Measurements from ENCODE around the gene LGALS9B.
"Not testable (repeated sequence)": the region's sequence is repeated elsewhere in the genome, so short reads cannot be mapped to it uniquely, and the experiment has no call there.

Gene LGALS9B

GRCh38 chr17:20433382-20433781, 34.0 kb downstream of the LGALS9B start:
- not testable (repeated sequence) for H3K4me3 ChIP-seq (ENCODE audit: low read depth, low read length); DNase-seq (ENCODE audit: low read depth)

DNA sequence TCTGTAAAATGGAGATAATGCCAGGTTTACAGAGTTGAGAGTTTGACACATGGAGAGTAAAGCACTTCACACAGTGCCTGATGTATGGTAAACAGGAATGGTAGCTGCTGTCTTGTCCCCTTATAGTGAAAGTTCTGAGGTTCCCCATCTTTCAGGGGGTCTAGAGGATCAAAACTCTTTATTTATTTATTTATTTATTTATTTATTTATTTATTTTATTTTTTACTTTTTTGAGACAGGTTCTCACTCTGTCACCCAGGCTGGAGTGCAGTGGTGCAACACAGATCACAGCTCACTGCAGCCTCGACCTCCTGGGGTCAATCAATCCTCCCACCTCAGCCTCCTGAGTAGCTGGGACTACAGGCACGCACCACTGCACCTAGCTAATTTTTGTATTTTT, 40.1 kb downstream of the LGALS9B start:
- not testable (repeated sequence) for DNase-seq (ENCODE audit: low read depth)

GRCh38 chr17:20422826-20423225, 44.5 kb downstream of the LGALS9B start:
- DNase-seq (ENCODE audit: low read depth); H3K4me3 ChIP-seq (ENCODE audit: low read depth, low read length): not testable (repeated sequence)

More for the DNA sequence above, 40.1 kb downstream of the LGALS9B start:
- H3K4me3 ChIP-seq (ENCODE audit: low read depth, low read length) = not testable (repeated sequence)

DNA sequence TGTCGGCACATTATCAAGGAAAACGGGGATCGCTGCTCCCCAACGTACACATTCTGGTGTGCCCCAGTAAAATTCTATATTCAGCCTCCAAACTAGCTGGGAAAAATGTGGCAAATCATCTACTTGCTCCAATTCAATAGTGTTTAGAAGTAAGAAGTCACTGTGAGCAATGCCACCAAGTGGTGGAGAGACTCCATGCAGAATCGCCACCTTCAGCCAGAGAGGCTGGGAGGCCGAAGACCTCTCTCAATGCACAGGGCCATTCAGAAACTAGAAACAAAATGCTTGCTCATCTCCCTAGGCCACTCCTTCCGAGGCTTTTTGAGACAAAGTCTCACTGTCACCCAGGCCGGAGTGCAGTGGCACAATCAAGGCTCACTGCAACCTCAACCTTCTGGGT, 48.5 kb downstream of the LGALS9B start:
- DNase-seq (ENCODE audit: low read depth); H3K4me3 ChIP-seq (ENCODE audit: low read depth, low read length): not testable (repeated sequence)

DNA sequence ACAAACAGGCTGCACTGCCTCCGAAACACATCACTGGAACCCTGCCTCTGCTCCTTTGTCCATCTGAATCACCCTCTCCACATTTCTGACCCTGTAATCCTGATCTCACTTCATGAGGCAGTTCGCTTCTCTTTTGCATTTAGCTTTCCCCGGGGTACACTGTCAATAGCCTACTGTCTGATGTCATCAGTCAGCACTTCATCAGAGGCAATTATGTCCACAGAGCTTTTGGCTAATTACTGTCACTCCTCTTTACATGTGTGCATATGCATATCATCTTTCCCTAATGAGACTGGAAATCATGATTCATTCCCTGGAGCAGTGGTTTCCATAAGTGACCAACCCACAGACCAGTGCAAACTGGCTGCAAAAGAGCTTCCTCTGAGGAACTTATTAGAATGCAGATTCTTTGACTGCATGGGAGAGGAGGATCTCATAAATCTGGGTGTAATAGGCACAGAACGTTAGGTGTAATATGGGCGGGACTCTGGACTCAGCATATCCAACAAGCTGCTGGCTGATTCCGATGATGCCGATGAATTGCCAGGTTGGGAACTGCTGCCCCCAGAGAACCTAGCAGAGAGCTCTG, 49.8 kb downstream of the LGALS9B start:
- DNase-seq (ENCODE audit: low read depth) = not testable (repeated sequence)

DNA sequence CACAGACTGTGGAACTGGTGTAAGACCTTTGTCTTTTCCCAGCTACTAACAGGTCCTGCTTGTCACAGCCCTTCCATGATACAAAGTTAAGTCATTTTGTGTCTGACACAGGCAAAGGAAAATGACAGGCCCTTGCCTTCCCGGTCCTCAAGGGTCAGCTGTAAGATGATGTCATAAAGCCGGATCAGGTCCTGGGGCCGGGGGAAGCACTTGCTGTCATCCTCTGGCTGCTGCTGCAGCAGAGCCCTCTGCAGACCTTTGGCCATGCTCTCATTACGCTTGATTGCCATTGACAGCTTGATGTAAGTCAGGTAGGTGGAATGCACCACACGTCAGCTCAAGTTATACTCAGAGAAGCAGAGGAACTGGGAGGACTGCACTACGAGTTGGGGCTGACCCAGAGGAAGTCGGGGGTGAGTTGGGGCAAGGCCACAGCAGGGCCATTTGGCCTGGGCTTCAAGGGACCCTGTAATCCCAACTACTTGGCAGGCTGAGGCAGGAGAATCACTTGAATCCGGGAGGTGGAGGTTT, 50.9 kb downstream of the LGALS9B start:
- DNase-seq (ENCODE audit: low read depth); H3K4me3 ChIP-seq (ENCODE audit: low read depth, low read length): not testable (repeated sequence)

More for the DNA sequence above, 49.8 kb downstream of the LGALS9B start:
- H3K4me3 ChIP-seq (ENCODE audit: low read depth, low read length) = not testable (repeated sequence)

GRCh38 chr17:20415479-20415878, 51.9 kb downstream of the LGALS9B start:
- not testable (repeated sequence) for H3K4me3 ChIP-seq (ENCODE audit: low read depth, low read length); DNase-seq (ENCODE audit: low read depth)

- not testable (repeated sequence) for H3K4me3 ChIP-seq (ENCODE audit: low read depth, low read length); DNase-seq (ENCODE audit: low read depth)
These were observed 65.9 kb downstream of the LGALS9B start for GRCh38 chr17:20401306-20402022.

DNA sequence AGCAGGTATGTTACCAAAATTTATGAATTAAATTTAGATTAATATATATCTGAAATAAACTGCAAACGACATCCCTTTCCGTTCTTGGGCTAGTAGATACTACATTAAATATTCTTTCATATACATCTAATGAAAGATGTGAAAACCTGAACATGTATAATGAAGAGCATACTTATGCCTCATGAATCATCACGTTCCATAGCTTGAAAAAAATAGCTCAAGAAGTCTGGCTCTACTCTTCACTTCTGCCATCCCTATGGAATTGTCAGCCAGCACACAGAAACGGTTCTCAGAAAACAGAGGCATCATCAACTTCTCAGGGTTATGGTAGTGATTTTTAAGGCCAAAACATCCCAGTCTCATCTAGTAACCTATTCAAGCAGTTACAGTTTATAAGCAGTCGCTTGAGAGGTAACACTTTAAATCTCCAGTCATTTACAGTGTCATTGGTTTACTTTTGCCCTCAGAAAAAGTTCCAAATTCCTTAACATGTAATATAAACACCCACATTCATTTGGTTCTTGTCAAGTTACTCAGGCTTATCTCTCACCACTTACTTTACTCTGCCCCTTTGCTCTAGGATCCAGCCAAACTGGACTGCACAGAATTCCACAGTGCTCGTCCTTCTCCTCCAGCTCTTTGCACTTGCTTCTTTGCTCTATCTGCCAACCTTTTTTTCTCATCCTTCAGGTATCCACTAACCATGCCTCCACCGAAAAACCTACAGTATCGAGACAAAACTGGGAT, 66.6 kb downstream of the LGALS9B start:
- H3K4me3 ChIP-seq (ENCODE audit: low read depth, low read length); DNase-seq (ENCODE audit: low read depth): not testable (repeated sequence)

Measured in skeletal muscle cell (primary cell).